GM23338 (cell line): ENCODE measurements around the gene UBN2. TPM values are rescaled to one million over a fixed set of nuclear protein-coding genes. Genes with fewer than 3 reads are reported as not detected.
"Not testable (repeated sequence)": the region's sequence is repeated elsewhere in the genome, so short reads cannot be mapped to it uniquely, and the experiment has no call there.

Experiments used
- ATAC-seq: fragments of 200-7000 bp; cut with Tn5 transposase; 3 replicates; pipeline ENCODE4 v1.9.1; 2020
- DNase-seq: peaks from one replicate; pipeline ENCODE4 v3.0.0-alpha.2; 2015; ENCODE audit warnings: low spot score
- H2AFZ ChIP-seq: fragments of 200-600 bp; sonication (generic); 2 replicates; pipeline ENCODE4 v1.8.0; 2016; ENCODE audit warnings: antibody characterized with exemption, mild to moderate bottlenecking, moderate library complexity
- H3F3A ChIP-seq: fragments of 200-600 bp; sonication (generic); replicated peaks from 2 replicates; pipeline ENCODE4 v1.8.0; 2017; ENCODE audit warnings: antibody characterized with exemption, mixed run types, low read depth
- H3K27ac ChIP-seq: fragments of 200-600 bp; sonication (generic); 2 replicates; pipeline ENCODE4 v1.6.1; 2016; ENCODE audit warnings: low read depth
- H3K27me3 ChIP-seq: fragments of 200-600 bp; sonication (generic); 2 replicates; pipeline ENCODE4 v1.8.0; 2016; ENCODE audit warnings: mild to moderate bottlenecking, mixed run types, moderate library complexity; ENCODE audit not compliant: insufficient read depth
- H3K36me3 ChIP-seq: fragments of 200-600 bp; sonication (generic); 2 replicates; pipeline ENCODE4 v1.8.0; 2016; ENCODE audit warnings: mild to moderate bottlenecking; ENCODE audit not compliant: insufficient read depth
- H3K4me1 ChIP-seq: fragments of 200-600 bp; sonication (generic); 2 replicates; pipeline ENCODE4 v1.8.0; 2016; ENCODE audit warnings: mild to moderate bottlenecking, moderate library complexity; ENCODE audit not compliant: insufficient read depth
- H3K4me2 ChIP-seq: fragments of 200-600 bp; sonication (generic); 2 replicates; pipeline ENCODE4 v1.7.1; 2017; ENCODE audit warnings: mixed run types
- H3K4me3 ChIP-seq: fragments of 200-600 bp; sonication (generic); 2 replicates; pipeline ENCODE4 v1.6.1; 2016; ENCODE audit warnings: mixed run types
- H3K79me2 ChIP-seq: fragments of 200-600 bp; sonication (generic); replicated peaks from 2 replicates; pipeline ENCODE4 v1.8.0; 2017; ENCODE audit warnings: mild to moderate bottlenecking; ENCODE audit not compliant: insufficient read depth
- H3K9me2 ChIP-seq: fragments of 200-600 bp; sonication (generic); 2 replicates; pipeline ENCODE4 v1.8.0; 2017; ENCODE audit not compliant: insufficient read depth
- H4K20me1 ChIP-seq: fragments of 200-600 bp; sonication (generic); replicated peaks from 2 replicates; pipeline ENCODE4 v1.8.0; 2017; ENCODE audit warnings: mild to moderate bottlenecking; ENCODE audit not compliant: insufficient read depth
- H3K27ac Mint-ChIP-seq: 2 replicates; pipeline ENCODE4 v1.8.0; 2020; ENCODE audit warnings: inconsistent platforms, mild to moderate bottlenecking, moderate library complexity, mixed read lengths
- H3K27me3 Mint-ChIP-seq: 3 replicates; pipeline ENCODE4 v1.8.0; 2022; ENCODE audit warnings: low read depth, mild to moderate bottlenecking, moderate library complexity, mixed read lengths, inconsistent platforms; ENCODE audit not compliant: insufficient read depth, poor library complexity
- H3K36me3 Mint-ChIP-seq: 3 replicates; pipeline ENCODE4 v1.8.0; 2021; ENCODE audit warnings: low read depth, mild to moderate bottlenecking, inconsistent platforms, moderate library complexity, mixed read lengths
- H3K4me1 Mint-ChIP-seq: 3 replicates; pipeline ENCODE4 v1.8.0; 2020; ENCODE audit warnings: mild to moderate bottlenecking, inconsistent platforms, mixed read lengths
- H3K4me3 Mint-ChIP-seq: 3 replicates; pipeline ENCODE4 v1.8.0; 2021; ENCODE audit warnings: moderate library complexity, mild to moderate bottlenecking, inconsistent platforms, mixed read lengths
- H3K9me3 Mint-ChIP-seq: 3 replicates; pipeline ENCODE4 v1.8.0; 2020; ENCODE audit warnings: moderate library complexity, mild to moderate bottlenecking, inconsistent platforms, mixed read lengths
- EZH2phosphoT487 ChIP-seq: fragments of 200-600 bp; sonication (generic); IDR thresholded peaks from one replicate; pipeline ENCODE4 v1.8.1; 2018; ENCODE audit warnings: antibody characterized with exemption; ENCODE audit not compliant: unreplicated experiment
- JUNB ChIP-seq: IDR thresholded peaks from one replicate; pipeline ENCODE4 v1.6.1; 2016; ENCODE audit warnings: antibody characterized with exemption; ENCODE audit not compliant: unreplicated experiment
- NANOG ChIP-seq: IDR thresholded peaks from 2 replicates; pipeline ENCODE4 v1.6.1; 2016; ENCODE audit warnings: antibody characterized with exemption, borderline replicate concordance
- POLR2AphosphoS5 ChIP-seq: IDR thresholded peaks from 2 replicates; pipeline ENCODE4 v1.6.1; 2016; ENCODE audit warnings: antibody characterized with exemption, low read depth
- STAT1 ChIP-seq: IDR thresholded peaks from one replicate; pipeline ENCODE4 v1.6.1; 2016; ENCODE audit warnings: antibody characterized with exemption; ENCODE audit not compliant: unreplicated experiment
- ZNF114 ChIP-seq: fragments of 250-450 bp; sonication (Bioruptor Pico); IDR thresholded peaks from 2 replicates; pipeline ENCODE4 v1.5.0; 2020; ENCODE audit warnings: mild to moderate bottlenecking, moderate library complexity
- ZNF331 ChIP-seq: fragments of 250-450 bp; sonication (Bioruptor Pico); IDR thresholded peaks from 2 replicates; pipeline ENCODE4 v1.5.0; 2020; ENCODE audit warnings: low read depth, mild to moderate bottlenecking, moderate library complexity
- polyA plus RNA-seq: library from polyadenylated mRNA; unstranded; fragments of >200 nt; fragmentation: Nextera tagmentation; extraction: Ambion mirVana; gene quantifications from 2 replicates; pipeline ENCODE4 v1.2.1, GENCODE V29; 2016
- total RNA-seq: library from RNA; depleted of rRNA; stranded (reverse); fragments of >200 nt; shearing (Covaris generic); gene quantifications from 2 replicates; pipeline ENCODE4 v1.2.3, GENCODE V29; 2014
- TF ChIP-seq, protein P1 (sequence below), 2 experiments: fragments of 200-600 bp in 1 of 2; sonication (generic) in 1 of 2; conservative IDR thresholded peaks; 2 replicates each; pipeline versions ENCODE4 v1.5.1 to v1.6.1; 2016 to 2017; ENCODE audit warnings: antibody characterized with exemption in 2 of 2, low read depth in 2 of 2, mild to moderate bottlenecking in 2 of 2, moderate library complexity in 1 of 2
- TF ChIP-seq, protein P2 (sequence below): IDR thresholded peaks from one replicate; pipeline ENCODE4 v1.6.1; 2018; ENCODE audit warnings: antibody characterized with exemption; ENCODE audit not compliant: unreplicated experiment

UBN2 gene
- total and polyA plus RNA-seq, 2 experiments from 2014 or later, result 18.5 to 26.6 TPM

- no peaks in the 10 kb centered on the region for H3K79me2 ChIP-seq
- H3K9me2 ChIP-seq, result no peaks in the 10 kb centered on the region
- H3K4me3 ChIP-seq, result no peak overlapping the region
- no peak overlapping the region for H3K4me2 ChIP-seq
- H3K36me3 ChIP-seq, result no peaks in the 10 kb centered on the region
- Mint-ChIP-seq H3K4me1 (peaks cover 2% of the 10 kb centered on the region; the same call in 1 of the 3 replicates), H3K36me3 (no peaks in the 10 kb centered on the region), H3K4me3 (no peak overlapping the region), H3K27me3 (peaks cover 7% of the 10 kb centered on the region), H3K27ac (no peak overlapping the region), H3K9me3 (no peaks in the 10 kb centered on the region)
- H4K20me1 ChIP-seq, result no peaks in the 10 kb centered on the region
- H3F3A ChIP-seq, result no peaks in the 10 kb centered on the region
- H3K4me1 ChIP-seq, result no peaks in the 10 kb centered on the region
- no peak overlapping the region for H3K27ac ChIP-seq
- no peak for TF ChIP-seq ZNF331 (CRISPR knock-in tag)
- TF ChIP-seq, protein P1, sequence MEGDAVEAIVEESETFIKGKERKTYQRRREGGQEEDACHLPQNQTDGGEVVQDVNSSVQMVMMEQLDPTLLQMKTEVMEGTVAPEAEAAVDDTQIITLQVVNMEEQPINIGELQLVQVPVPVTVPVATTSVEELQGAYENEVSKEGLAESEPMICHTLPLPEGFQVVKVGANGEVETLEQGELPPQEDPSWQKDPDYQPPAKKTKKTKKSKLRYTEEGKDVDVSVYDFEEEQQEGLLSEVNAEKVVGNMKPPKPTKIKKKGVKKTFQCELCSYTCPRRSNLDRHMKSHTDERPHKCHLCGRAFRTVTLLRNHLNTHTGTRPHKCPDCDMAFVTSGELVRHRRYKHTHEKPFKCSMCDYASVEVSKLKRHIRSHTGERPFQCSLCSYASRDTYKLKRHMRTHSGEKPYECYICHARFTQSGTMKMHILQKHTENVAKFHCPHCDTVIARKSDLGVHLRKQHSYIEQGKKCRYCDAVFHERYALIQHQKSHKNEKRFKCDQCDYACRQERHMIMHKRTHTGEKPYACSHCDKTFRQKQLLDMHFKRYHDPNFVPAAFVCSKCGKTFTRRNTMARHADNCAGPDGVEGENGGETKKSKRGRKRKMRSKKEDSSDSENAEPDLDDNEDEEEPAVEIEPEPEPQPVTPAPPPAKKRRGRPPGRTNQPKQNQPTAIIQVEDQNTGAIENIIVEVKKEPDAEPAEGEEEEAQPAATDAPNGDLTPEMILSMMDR (conservative IDR thresholded peaks at IDR 0.05; ENCODE audit: low read depth in 2 of 2), result peak; percentile 59 to 72
- DNase-seq, result peak; percentile 75
- H2AFZ ChIP-seq, result no peak overlapping the region
- H3K27me3 ChIP-seq, result no peaks in the 10 kb centered on the region
- ATAC-seq, result peak; percentile 84
Measured at GRCh38 chr7:139321071-139321745, 90.2 kb downstream of the UBN2 start.

- H3K9me2 ChIP-seq, H3K27ac Mint-ChIP-seq, H3K4me1 Mint-ChIP-seq, H3K4me3 ChIP-seq, H3K36me3 Mint-ChIP-seq, H4K20me1 ChIP-seq, H3K4me3 Mint-ChIP-seq, H3F3A ChIP-seq, H3K27me3 Mint-ChIP-seq, H3K27me3 ChIP-seq, H3K9me3 Mint-ChIP-seq, H3K4me1 ChIP-seq, H3K27ac ChIP-seq, H3K79me2 ChIP-seq, ATAC-seq, H3K36me3 ChIP-seq, H3K4me2 ChIP-seq, DNase-seq, H2AFZ ChIP-seq: not testable (repeated sequence)
Measured at GRCh38 chr7:139324709-139325108, 93.7 kb downstream of the UBN2 start.

DNA sequence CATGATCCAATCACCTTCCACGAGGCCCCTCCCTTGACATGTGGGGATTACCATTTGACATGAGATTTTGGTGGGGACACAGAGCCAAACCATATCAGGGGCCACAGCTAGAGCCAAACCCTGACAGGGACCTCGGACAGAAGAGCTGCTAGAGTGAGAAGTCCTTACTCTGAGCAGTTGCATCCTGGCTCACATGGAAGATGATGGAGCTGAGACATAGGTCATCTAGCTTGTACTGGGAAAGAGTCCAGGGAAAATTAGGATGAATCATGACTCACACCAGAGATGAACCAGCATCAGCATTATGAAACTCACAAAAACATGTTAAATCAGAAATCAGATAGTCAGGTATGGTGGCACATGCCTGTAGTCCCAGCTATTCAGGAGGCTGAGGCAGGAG lies 97.3 kb downstream of the UBN2 start:
- Histone ChIP-seq H3K79me2 (no peaks in the 10 kb centered on the region), H3K4me3 (no peak overlapping the region), H3K36me3 (no peaks in the 10 kb centered on the region), H3K4me2 (no peak overlapping the region), H3K9me2 (no peaks in the 10 kb centered on the region), H3K27ac (no peak overlapping the region), H3K4me1 (no peaks in the 10 kb centered on the region), H4K20me1 (no peaks in the 10 kb centered on the region), H3K27me3 (no peaks in the 10 kb centered on the region), H3F3A (no peaks in the 10 kb centered on the region), H2AFZ (no peak overlapping the region)
- Mint-ChIP-seq H3K4me3 (no peak overlapping the region), H3K36me3 (no peaks in the 10 kb centered on the region), H3K27me3 (peaks cover 5% of the 10 kb centered on the region), H3K27ac (no peak overlapping the region), H3K4me1 (no peaks in the 10 kb centered on the region), H3K9me3 (no peaks in the 10 kb centered on the region)
- DNase-seq (no peak), ATAC-seq (no peak)
- TF ChIP-seq POLR2AphosphoS5 (no peak), STAT1 (no peak), JUNB (no peak), NANOG (no peak), EZH2phosphoT487 (no peak), ZNF331 (CRISPR knock-in tag) (no peak), ZNF114 (CRISPR knock-in tag) (no peak)
- TF ChIP-seq, protein P1 (conservative IDR thresholded peaks at IDR 0.05; ENCODE audit: low read depth in 2 of 2), result no peak
- TF ChIP-seq, protein P2, sequence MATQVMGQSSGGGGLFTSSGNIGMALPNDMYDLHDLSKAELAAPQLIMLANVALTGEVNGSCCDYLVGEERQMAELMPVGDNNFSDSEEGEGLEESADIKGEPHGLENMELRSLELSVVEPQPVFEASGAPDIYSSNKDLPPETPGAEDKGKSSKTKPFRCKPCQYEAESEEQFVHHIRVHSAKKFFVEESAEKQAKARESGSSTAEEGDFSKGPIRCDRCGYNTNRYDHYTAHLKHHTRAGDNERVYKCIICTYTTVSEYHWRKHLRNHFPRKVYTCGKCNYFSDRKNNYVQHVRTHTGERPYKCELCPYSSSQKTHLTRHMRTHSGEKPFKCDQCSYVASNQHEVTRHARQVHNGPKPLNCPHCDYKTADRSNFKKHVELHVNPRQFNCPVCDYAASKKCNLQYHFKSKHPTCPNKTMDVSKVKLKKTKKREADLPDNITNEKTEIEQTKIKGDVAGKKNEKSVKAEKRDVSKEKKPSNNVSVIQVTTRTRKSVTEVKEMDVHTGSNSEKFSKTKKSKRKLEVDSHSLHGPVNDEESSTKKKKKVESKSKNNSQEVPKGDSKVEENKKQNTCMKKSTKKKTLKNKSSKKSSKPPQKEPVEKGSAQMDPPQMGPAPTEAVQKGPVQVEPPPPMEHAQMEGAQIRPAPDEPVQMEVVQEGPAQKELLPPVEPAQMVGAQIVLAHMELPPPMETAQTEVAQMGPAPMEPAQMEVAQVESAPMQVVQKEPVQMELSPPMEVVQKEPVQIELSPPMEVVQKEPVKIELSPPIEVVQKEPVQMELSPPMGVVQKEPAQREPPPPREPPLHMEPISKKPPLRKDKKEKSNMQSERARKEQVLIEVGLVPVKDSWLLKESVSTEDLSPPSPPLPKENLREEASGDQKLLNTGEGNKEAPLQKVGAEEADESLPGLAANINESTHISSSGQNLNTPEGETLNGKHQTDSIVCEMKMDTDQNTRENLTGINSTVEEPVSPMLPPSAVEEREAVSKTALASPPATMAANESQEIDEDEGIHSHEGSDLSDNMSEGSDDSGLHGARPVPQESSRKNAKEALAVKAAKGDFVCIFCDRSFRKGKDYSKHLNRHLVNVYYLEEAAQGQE, result no peak
